Cortex of kidney (tissue), 1 donor: ENCODE data around the gene SPNS3.

Experiments
- DNase-seq: peaks from one replicate; lab custom pipeline; 2025; lab: John Stamatoyannopoulos, UW

Gene SPNS3

GRCh38 chr17:4509923-4510617 is 76.3 kb downstream of the SPNS3 start:
- no peak for DNase-seq

DNA sequence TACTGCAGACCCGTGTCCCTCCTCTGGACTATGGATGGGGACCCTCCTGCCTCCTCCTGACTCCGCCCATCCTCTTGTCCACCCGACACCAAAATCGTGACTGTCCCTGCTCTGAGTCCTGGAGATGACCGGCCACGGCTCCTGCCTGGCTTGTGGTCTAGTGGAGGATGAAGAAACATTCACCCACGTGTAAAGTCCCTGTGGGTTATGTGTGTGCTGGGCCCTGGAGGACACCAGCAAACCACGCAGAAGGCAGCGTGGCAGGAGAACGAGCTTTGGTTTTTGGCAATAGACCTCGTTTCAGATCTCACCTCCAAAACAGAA is 76.8 kb downstream of the SPNS3 start:
- DNase-seq = no peak

DNA sequence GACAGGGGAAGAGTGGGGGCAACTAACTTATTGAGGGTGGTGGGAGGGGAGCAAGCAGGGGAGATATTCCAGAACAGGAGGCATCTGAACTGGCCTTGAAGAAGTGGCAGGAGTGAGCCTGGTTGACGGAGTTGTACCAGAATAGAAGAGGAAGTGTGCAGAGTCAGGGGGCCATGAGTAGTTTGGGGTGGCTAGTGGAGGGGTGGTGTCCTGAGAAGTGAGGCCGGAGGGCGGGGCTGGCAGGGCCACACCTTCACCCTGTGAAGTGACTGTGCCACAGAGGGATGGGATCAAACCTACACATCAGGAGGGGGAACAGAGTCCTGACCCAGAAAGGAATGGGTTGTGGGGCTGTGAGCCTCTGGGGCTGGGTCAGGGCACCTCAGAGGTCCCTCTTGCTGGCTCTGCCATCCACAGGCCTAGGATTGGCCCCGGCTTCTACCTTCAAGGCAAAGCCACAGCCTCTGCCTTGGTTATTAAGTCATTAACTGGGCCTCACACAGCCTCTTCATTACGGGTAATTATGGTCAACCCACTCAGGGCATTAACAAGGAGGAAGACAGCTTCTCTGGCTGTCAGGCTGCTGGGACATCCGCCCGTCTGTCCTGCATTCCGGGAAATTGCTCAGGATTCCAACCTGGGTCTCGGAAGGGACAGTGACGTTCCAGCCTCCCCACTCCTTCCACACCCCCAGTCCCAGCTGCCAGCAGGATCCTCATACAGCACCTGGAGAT is 77.6 kb downstream of the SPNS3 start:
- DNase-seq = no peak

DNA sequence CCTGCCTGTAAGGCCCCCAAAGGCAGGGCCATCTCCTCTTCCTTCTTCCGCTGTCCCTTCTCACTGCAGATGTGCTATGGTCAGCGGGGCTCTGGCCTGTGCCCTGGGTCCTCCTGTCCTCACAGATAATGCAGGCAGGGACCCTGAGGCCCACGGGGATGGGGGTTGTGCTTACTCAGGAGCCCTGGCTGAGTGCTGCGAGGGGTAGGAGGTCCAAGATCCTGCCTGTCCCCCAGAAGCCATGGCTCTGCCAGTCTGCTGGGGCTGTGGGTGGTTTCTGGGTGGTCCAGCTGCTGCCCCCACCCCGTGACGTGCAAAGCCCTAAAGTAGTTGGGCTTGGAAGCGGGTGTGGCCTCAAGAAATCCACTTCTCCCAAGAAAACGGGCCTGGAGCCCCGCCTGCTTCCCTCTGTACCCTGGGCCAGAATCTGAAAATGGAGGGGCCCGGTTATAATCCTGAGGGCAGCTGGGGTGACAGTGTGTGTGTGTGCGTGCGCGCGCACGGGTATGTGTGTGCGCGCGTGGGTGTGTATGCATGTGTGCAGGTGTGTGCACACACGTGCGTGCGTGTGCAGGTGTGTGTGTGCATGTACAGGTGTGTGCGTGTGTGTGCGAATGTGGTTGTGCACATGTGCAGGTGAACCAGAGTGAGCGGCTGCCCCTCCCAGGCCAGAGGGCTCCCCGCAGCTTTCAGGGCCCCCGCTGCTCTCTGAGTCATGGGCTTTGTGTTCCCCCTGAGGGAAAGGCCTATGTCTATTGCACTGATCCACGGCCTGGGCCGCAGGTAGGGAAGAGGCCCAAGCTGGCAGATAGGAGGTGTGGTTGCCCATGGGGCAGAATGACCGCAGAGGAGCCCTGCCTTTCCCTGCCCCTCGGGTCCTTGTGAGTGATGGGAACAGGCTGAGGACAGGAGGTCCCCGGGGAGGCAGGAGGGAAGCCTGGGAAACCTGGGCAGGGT is 78.7 kb downstream of the SPNS3 start:
- DNase-seq = no peak

DNA sequence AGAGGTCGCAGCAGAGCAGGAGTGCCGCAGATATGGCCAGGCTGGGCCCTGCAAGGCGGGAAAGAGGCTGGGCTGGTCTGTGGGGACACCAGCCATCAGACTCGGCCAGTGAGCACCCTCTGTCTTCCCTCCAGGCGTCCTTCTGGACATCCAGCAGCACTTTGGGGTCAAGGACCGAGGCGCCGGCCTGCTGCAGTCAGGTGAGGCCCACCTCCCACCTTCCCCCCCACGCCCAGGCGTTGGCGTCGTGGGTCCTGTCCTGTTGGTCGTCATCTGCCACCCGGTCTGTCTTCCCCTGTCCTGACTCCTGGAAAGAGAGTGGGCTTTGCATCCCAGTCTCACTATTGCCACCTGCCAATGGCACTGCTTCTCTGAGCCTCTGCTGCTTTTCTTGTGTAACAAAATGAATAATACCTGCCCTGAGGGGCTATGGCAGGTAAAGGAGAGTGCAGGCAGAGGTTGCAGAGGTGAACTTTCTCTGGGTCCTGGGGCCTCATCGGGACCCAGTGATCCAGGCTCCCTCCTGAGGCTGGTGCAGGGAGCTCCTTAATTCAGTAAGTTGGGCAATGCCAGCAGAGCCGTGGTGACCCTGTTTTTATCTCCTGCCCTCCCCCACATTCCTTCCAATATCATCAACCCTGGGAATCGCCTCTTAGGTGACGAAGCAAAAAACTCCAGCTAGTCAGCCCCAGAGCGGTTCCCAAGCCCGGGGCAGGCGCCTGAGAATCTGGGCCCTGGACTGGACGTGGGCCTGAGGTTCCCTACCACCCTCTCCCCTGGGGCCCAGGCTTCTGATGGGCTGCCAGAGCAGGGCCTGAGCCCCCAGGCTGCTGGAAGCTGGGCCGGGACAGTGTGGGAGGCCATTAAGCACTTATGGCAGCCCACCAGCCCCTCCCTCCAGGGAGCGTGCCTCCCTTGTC is 79.6 kb downstream of the SPNS3 start:
- DNase-seq = no peak

DNA sequence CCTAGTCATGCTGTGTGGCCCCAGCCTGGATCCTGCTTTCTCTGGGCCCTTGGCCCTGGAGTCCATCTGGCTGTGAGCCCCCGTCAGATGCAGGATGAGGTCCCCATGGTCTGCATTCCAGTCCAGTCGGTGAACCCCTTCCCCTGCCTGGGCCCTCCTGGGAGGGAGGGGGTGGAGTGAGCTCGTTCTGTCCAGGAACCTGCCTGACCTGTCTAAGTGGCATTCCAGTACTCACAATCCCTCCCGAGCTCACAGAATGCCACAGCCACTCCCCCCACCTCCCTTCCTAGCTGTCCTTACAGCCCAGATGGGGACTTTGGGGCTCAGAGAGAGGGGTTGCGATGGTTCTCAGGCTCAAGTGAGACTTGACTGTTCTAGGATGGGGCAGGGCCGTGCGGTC is 80.5 kb downstream of the SPNS3 start:
- DNase-seq = no peak

DNA sequence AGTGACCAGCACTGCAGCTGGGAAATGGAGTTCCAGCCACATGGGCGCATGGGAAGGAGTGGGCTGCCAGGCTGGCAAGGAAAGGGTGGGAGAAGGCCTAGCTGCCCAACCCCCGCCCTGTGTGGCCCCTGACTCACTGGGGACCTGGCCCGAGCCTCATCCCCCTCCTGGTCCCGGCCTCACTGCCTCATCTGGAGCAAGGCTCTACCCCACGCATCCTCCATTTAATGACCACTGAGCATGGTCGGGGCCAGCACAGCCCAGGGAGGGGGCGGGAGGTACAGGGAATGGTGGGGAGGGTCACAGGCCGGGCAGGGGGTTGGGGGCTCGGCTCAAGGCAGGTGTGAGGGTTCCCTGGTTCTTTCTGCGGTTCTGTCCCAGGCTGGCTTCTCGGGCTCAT is 81.0 kb downstream of the SPNS3 start:
- no peak for DNase-seq

DNA sequence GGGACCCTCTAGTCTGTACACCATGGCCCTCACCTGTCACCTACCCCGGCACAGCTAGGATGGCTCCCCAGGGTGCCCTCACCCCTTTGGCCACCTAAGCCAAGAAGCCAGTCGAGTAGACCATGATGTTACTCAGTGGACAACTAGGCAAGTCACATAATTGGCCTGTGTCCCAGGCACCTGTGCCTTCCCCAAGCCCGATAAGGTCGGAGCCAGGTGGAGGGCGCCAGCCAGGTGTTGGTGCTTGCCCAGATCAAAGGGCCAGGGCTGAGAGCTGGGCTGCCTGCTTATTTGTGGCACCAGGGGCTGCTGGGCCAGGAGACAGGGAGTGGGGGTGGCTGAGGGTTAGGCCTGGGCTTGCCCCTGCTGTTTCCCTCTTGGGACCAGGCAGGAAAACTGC is 81.8 kb downstream of the SPNS3 start:
- no peak for DNase-seq

- no peak for DNase-seq
These were observed 83.0 kb downstream of the SPNS3 start for GRCh38 chr17:4516735-4517134.

- no peak for DNase-seq
These were observed 85.2 kb downstream of the SPNS3 start for GRCh38 chr17:4518901-4519300.

- DNase-seq = no peak
These were observed 85.6 kb downstream of the SPNS3 start for GRCh38 chr17:4519361-4519788.

DNA sequence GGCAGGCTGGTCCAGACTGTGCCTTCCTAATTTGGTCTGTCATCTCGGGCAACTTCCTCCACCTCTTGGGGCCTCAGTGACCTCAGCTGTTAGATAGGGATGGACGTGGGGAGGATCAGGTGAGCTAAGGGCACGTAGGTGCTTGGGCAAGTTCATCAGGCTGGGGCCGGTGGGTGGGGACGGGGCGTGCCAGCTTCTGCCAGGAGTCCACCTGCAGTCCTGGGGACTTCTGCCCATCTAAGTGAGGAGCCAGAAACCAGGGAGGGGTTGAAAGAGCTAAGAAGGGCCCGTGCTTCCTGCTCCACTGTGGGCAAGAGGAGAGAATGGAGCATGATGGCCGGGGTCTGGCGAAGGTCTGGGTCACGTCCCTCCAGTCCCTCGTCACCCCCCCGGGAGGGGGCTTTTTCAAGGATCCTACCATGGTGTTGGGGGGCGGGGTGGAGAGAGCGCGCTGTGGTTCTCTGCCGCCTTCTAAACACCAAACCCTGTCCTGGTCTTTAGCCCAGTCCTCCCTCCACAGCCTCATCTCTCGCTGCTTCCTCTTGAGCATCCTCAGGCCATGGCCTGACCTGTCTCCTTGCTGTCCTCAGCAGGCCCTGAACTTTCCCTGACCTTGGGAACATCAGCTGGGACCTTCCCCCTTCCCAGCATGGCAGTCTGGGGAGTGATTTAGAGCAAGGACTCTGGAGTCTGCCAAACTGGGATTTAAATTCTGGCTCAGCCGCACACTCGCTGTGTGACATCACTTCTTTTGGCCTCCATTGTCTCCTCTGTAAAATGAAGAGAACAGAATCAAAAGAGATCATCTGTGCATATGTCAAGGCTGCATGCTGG is 86.5 kb downstream of the SPNS3 start:
- no peak for DNase-seq

- no peak for DNase-seq
These were observed 87.3 kb downstream of the SPNS3 start for GRCh38 chr17:4520894-4521600.

GRCh38 chr17:4522661-4523060 is 88.9 kb downstream of the SPNS3 start:
- no peak for DNase-seq

DNA sequence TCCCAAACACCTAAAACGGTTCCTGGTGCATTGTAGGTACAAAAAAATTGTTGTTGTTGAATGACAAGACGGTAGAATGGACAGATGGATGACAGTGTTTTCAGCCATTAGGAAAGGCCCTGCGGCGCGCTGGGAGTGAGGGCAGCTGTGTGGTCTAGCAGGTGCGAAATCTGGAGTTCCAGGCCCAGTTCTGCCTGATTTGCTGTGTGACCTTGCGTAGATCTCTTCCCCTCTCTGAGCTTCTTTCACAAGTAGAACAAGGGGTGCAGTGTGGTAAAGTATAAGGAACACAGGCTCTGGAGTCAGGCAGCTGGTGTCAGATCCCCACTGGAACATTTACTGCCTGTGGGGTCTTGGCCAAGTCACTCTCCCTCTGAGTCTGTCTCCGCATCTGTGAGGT is 90.2 kb downstream of the SPNS3 start:
- DNase-seq = no peak

GRCh38 chr17:4525691-4526397 is 92.1 kb downstream of the SPNS3 start:
- no peak for DNase-seq

- no peak for DNase-seq
These were observed 93.4 kb downstream of the SPNS3 start for GRCh38 chr17:4527134-4527533.

GRCh38 chr17:4527566-4528125 is 93.9 kb downstream of the SPNS3 start:
- no peak for DNase-seq

GRCh38 chr17:4529533-4530152 is 95.9 kb downstream of the SPNS3 start:
- no peak for DNase-seq
